Measurements from ENCODE around the gene SLC9A3.

DNA sequence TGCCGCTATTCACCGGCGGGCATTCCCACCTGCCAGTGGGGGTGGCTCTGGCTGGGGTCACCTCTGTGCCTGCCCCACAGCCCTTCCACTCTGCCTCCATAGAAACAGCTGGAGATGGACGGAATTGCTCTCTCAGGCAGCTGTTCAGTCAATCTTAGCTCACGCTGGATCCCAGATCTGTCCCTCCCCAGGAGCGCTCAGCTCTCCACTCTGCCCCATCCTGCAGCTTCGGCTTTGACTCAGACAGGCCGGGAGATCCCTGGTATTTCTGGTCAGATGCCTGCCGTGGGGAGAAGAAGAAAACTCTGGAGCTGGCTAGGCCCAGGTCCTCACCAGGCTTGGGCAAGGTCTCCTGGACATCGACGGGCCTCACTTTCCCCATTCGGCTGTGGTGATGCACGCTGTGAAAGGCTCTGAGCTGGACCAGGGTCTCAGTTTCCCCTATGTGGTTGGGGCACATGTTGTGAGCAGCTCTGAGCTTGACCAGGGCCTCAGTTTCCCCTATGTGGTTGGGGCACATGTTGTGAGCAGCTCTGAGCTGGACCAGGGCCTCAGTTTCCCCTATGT, 7.6 kb upstream of the SLC9A3 start:
- no peak for TF ChIP-seq EZH2 (IDR thresholded peaks at IDR 0.05; ENCODE audit: borderline replicate concordance, low read length)
- TF ChIP-seq, protein P1, sequence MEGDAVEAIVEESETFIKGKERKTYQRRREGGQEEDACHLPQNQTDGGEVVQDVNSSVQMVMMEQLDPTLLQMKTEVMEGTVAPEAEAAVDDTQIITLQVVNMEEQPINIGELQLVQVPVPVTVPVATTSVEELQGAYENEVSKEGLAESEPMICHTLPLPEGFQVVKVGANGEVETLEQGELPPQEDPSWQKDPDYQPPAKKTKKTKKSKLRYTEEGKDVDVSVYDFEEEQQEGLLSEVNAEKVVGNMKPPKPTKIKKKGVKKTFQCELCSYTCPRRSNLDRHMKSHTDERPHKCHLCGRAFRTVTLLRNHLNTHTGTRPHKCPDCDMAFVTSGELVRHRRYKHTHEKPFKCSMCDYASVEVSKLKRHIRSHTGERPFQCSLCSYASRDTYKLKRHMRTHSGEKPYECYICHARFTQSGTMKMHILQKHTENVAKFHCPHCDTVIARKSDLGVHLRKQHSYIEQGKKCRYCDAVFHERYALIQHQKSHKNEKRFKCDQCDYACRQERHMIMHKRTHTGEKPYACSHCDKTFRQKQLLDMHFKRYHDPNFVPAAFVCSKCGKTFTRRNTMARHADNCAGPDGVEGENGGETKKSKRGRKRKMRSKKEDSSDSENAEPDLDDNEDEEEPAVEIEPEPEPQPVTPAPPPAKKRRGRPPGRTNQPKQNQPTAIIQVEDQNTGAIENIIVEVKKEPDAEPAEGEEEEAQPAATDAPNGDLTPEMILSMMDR (conservative IDR thresholded peaks at IDR 0.05 in 1 of 2, IDR thresholded peaks at IDR 0.05 in 1 of 2; ENCODE audit: extremely low read depth in 1 of 2, insufficient read depth in 1 of 2, low read depth in 1 of 2, low read length in 2 of 2): no peak

All from mammary epithelial cell (primary cell).